ENCODE data around the gene ZBTB38.

Gene ZBTB38, protein sequence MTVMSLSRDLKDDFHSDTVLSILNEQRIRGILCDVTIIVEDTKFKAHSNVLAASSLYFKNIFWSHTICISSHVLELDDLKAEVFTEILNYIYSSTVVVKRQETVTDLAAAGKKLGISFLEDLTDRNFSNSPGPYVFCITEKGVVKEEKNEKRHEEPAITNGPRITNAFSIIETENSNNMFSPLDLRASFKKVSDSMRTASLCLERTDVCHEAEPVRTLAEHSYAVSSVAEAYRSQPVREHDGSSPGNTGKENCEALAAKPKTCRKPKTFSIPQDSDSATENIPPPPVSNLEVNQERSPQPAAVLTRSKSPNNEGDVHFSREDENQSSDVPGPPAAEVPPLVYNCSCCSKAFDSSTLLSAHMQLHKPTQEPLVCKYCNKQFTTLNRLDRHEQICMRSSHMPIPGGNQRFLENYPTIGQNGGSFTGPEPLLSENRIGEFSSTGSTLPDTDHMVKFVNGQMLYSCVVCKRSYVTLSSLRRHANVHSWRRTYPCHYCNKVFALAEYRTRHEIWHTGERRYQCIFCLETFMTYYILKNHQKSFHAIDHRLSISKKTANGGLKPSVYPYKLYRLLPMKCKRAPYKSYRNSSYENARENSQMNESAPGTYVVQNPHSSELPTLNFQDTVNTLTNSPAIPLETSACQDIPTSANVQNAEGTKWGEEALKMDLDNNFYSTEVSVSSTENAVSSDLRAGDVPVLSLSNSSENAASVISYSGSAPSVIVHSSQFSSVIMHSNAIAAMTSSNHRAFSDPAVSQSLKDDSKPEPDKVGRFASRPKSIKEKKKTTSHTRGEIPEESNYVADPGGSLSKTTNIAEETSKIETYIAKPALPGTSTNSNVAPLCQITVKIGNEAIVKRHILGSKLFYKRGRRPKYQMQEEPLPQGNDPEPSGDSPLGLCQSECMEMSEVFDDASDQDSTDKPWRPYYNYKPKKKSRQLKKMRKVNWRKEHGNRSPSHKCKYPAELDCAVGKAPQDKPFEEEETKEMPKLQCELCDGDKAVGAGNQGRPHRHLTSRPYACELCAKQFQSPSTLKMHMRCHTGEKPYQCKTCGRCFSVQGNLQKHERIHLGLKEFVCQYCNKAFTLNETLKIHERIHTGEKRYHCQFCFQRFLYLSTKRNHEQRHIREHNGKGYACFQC (N-terminal part only)

DNA sequence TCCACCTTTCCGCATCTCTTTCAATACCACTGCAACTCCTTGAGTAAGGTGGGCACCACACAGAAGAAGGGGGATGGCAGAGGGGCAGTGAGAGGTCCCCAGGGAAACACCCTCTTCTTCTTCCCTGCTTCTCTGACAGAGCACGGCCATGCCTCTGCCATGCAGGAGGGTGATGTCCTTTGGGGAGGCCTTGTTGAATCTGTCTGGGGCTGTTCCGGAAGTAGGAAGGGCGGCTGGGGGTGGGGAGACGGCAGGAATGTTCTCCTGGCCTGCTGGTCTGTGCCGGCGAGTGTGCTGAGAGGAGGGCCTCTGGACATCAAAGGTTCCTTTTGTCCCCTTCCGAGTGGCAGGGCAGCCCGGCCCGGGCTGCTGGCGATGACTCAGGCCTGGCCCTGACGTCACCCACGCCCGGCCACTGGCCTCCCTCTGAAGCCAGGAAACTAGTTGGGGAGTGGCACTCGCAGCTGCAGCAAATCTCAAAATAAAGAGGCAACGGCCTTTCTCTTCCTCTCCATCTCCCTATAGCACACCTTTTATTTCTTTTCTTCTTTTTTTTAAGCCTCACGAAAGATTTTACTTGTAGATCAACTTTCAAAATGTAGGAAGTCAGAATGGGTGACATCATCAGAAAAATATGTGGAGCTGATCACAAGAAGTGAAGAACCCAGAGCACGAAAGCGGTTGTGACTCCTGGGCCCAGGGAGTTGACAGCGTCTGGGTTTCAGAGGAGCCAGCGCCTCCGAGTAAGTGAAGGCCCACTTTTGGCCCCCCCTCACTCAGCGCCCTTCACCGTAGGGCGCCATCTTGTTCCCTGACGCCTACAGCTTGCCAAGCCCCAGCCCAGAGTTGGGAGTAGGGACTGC, at the start of gene ZBTB38:
Gene ZBTB38, plus strand, starts transcription at position 443 of the 863 bp plus-strand sequence. CDS start 73,885 bp downstream, outside the sequence.
- DNase-seq (ENCODE audit: low read depth in 3 of 3), result no peak

DNA sequence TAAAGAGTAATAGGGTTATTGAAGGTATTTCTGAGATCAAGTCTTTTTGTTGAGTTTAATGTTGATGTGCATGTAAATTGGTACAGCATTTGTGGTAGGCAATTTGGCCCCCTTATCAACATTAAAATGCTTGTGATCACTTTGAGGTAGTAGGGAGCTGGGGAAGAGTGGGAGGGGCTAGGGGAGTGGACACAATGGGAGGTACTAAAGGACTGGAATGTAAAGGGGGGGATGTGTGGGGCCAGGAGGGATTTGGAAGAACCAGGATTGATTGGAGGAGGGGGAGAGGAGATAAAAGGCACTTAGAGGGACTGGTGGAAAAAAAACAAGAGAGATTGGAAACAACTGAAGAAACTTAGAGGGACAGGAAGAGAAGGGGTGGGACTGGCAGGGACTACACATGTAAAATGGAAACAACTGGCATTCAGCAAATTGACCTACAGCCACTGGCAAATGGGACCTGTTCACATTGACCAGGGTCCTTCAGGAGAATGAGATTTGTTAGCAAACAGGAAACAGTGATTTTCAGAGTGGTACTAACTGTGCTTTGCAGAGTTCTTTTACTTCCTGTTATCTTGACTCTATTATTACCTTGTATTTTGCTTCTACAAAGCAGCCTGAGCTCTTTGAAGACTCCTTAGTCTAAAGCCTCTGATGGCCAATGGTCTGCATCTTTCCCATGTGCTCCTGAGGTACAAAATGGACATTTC, 47.8 kb upstream of the ZBTB38 start:
- no peak for DNase-seq (ENCODE audit: low read depth in 3 of 3)

DNA sequence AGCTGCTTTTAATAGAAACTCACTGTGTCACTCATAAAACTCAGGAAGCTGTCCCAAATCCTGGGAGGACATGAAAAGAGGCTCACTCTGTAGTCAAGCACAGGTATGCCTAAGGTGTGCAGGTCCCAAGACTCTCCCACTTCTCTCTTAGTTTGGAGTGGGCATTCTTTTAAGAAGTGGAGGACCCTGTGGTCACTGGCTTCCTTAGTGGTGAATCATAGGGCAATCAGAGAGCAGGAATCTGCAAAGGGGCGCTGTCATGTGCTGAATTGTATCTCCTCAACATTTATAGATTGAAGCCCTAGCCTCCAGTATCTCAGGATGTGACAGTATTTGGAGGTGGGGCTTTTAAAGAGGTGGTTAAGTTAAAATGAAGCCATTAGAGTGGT, 47.2 kb upstream of the ZBTB38 start:
- no peak for DNase-seq (ENCODE audit: low read depth in 3 of 3)

DNA sequence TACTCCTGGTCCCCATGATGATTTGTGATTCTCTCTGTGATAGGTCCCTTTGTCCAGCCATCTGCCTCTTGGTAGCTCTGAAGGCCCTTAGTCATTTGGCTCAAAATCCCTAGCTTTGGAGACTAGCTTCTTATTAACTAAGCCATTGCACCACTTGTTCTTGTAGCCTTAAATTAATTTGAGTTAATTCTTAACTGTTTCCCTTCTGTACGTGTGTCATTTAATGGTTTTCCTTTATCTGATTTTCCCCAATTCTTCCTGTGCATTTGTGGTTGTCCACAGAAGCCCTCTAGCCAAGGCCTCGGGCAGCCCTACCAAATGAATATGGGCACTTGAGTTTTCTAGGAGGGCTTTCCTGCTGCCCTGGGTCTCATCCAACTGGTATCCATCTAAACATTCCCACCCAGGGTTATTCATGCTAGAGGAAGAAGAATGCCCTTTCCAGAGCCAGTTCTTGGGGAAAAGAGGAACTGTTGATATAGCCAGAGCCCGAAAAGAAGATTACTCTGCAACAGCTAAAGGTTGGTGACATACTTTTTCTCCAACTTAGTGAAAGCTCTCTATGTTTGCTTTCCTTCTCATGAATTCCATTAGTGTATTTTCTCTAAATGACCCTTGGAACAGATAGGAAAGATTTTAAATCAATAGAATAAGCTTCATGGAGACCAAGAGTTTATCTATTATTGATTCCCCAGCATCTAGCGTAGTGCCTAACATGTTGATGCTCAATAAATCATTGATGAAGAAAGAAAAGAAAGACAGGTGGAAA, 44.2 kb upstream of the ZBTB38 start:
- no peak for DNase-seq (ENCODE audit: low read depth in 3 of 3)

DNA sequence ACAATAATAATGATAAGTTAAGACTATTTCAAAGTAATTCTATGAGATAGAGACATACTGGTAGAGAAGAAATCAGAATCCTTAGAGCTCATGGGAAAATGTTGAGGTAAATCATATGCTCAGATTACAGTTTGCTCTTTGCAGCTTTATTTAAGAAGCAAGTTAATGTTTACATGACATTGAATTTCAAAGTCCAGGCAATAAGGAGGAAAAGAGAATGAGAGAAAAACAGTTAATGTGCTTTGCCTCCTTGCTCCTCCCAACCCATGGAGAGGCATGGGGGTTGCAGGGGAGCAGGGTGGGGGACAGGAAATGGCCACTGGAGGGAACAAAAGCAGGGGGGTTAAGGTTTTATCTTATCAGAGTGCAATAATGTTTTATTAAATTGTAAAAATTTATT, 42.2 kb upstream of the ZBTB38 start:
- no peak for DNase-seq (ENCODE audit: low read depth in 3 of 3)

DNA sequence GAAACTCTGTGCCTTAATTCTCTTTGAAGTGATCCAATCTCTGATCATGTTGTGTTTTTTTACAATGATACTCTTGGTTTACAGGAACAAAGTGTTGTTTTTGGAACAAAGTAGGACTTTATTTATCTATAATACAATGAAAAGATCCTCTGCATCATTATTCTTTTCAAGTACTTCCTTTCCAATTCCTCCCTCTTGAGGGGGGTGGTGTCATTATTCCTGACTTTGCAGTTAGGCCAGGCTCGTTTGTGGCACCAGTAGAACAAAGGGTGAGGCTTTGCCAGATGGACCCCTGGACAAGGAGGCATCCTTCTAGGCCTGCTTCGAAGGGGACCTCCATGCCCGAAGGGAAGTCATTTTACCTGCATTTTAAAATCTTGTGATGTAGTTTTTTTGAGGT, 41.7 kb upstream of the ZBTB38 start:
- DNase-seq (ENCODE audit: low read depth in 3 of 3), result no peak

DNA sequence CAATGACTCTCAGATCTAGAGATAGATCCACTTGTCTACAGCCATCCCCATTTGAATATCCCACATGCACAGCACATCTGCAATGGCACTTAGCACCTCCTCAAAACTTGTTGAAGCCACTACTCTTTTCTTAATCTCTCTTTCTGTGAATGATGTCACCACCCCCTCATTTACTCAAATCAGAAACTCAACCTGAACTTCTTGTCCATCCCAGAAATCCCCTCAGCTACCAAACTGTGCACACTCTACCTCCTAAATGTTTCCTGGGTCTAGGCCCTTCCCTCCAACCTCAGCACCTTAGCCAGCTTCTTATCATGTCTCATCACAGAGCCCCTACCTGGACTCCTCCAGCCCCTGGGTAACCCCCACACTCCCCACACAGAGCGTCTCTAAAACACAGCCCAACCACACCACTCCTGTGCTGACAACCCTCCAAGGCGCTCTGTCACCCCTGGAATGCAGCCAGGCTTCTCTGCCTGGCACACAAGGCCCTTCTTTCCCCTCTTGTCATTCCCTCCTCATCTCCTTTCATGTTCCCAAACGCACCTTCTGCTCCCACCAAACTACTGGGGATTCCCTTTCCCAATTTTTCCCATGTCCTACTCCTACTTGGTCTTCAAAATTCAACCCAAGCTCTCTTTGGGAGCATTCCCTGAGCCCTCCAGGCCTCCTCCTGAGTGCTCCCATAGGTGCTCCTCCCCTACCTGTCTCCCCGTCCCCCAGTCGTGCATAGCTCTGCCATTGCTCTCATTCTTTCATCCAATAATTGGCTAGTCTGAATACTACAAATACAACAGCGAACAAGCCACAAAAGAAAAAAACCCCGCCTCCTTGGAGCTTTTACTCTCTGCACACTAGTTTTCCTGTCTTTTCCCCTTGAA, 39.8 kb upstream of the ZBTB38 start:
- no peak for DNase-seq (ENCODE audit: low read depth in 3 of 3)

DNA sequence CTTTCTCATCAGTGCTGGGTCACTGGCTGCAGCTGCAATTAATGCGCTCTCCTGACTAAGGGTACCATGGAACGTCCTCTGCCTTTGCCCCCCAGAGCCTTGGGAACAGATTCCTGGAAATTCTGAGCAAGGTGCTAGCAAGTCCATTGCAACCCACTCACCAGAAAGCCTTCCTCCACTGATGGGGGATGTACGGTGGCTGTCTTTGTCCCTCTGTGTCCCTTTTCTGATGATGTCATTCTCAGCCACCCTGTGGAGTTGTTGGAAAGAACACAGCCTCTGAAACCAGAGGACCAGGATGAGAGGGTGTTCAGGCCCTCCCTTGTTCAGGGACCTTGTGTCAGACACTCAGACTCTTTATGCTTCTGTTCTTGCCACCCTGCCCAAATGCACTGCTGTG, 38.1 kb upstream of the ZBTB38 start:
- no peak for DNase-seq (ENCODE audit: low read depth in 3 of 3)

DNA sequence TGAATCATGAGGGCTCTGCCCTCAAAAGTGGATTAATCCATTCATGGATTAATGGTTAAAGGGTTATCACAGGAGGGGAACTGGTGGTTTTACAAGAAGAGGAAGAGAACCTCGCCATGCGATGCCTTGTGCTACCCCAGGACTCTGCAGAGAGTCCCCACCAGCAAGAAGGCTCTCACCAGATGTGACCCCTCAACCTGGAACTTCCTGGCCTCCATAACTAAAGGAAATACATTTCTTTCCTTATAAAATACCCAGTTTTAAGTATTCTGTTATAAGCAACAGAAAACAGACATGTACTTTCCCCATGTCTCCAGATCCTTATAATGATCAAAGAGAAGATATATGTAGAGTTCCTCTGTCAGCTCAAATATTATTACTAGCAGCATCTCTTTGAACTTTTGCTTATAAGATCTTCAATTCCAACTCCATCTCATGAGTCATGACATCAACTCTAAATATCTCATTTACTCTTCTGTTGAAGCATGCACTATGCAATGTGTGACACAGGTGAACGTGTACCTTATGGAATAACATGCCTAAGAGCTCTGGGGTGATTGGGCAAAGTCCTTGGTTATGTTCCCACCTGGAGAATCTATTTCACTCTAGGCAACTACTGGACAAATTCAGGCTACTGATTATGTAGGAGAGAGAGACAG, 37.5 kb upstream of the ZBTB38 start:
- no peak for DNase-seq (ENCODE audit: low read depth in 3 of 3)

DNA sequence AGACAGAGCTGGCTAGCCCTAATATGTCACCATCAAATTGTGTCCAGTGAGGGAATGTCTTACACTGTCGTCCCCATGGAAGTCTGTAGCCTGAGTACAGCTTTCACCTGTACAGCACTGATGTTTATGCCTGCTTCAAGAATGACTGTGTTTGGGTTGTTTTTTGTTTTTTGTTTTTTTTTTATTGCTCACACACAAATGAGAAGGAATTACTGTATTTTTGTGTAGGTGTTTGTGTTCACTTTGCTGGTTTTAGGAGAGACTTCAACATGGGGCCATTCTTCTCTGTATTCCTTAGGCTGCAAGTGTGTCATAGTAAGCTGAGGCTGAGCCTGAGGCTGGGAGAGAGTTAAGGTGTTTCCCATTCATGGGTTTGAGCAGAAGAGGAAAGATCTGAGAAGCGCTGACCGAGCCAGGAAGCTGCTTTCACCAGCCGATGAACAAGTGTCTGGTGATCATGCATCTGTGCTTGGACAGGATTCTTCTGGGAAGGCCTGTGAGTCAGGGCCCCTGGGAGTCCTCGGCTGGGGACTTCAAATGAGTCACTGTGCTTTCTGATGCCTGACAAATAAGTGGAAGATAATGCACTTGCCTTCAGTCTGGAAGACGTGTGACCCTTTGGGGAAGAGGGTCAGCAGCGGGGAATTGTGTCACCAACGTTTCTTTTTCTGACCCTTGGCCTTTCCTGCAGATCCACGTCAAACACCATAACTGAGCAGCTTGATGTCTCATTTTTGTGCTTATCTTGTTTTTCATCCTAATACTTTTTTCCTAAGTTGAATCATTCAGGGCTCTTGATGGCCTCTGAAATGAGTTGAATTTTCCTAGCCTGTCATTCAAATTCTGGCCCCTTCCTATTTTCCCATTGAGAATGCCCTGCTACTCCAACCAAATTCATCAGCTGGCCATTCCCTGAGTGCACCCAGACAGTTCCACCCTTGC, 36.7 kb upstream of the ZBTB38 start:
- DNase-seq (ENCODE audit: low read depth in 3 of 3), result no peak

DNA sequence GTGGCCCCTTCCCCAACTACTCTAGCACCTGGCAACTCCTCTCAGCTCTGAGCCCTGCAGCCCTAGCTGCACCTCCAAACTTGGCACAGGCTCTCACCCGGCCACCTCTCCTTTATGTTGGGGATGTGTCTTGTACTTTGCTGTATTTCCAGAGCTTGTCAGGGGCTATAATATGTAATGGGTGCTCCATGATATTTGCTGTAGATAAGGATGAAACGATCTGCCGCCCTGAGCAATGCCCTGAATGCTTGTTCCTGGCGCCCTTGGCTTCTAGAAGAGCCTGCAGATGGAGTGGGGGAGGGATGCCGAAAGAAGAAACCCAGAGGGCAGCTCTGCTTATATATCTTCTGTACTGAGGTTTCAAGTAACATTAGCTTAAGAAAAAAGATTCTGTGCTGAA, 35.9 kb upstream of the ZBTB38 start:
- DNase-seq (ENCODE audit: low read depth in 3 of 3), result no peak

DNA sequence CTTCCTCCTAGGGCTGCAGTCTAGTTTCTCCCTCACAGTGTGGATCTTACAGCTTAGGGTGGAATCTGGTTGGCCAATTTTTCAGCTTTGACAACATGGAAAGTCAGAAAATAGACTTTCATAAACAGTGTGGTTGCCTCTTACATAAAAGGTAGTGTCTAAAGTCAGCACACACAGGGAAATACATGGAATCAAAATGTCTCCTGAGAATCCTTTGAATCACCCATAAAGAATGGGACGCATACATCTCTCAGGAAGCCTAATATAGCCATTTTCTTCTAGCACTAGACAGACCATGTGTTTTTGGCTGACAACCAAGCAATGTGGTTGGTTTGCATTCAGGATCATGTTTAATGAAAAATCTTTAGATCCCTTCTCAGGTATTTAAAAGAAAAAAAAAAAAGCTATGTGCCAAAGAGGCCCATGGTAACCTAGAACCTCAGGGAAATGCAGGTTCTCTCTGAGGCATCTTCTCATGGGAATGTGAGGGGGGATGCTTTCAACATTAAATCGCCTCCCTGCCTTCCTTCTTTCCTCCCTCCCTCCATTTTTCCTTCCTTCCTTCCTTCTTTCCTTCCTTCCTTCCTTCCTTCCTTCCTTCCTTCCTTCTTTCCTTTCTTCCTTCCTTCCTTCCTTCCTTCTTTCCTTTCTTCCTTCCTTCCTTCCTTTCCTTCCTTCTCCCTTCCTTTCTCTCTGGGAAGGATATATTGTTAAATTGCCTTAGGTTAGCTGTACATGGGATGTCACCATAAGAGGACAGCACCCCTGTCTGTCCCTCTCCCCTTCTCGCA, 34.3 kb upstream of the ZBTB38 start:
- DNase-seq (ENCODE audit: low read depth in 3 of 3), result no peak

DNA sequence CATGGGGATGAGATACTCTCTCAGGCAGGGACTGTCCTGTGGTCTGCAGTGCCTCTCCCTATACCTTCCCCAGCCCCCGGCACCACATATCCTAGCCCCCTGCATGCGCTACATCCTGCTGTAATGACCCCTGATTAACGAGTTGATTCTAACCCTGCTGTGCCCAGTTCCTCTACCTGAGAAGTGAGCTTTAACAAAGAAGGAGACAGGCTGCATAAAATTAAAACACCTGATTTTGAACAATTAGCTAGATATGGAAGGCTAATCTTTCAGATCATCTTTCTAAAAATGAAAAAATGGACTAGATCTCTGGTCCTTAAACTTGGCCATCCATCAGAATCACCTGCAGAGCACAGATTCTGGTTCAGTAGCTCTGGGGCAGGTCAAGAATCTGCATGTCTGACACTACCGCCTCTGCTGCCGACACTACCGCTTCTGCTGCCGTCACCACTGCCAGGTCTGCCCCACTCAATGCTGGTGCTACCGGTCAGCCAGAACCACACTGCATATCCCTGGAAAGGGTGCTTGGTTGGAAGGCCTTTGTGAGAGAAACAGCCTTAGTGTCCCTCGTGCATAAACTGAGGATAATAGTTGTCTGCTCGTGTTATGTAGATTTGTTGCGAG, 33.6 kb upstream of the ZBTB38 start:
- DNase-seq (ENCODE audit: low read depth in 3 of 3), result no peak

DNA sequence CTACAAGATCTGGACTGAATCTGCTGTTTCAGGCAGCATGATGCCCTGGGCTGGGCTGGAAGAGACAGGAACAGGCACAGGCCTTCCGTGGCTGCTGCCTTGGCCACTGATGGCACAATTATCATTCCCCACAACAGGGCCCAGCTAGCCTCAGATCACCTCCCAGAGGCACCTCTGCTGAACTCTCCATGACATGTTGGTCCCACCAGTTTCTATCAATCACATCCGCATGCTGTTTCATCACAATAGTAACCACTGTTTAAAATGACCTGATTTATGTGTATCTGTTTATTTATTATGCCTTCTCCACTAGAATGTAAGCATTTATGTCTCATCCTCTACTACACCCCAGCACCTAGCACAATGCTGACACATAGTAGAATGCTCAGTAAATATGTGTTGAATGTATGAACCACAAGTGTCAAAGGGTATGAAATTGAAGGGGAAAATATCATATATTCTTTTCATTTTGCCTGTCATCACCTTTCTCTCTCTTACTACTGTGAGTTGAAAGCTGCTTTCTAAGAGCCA, 32.7 kb upstream of the ZBTB38 start:
- no peak for DNase-seq (ENCODE audit: low read depth in 3 of 3)

DNA sequence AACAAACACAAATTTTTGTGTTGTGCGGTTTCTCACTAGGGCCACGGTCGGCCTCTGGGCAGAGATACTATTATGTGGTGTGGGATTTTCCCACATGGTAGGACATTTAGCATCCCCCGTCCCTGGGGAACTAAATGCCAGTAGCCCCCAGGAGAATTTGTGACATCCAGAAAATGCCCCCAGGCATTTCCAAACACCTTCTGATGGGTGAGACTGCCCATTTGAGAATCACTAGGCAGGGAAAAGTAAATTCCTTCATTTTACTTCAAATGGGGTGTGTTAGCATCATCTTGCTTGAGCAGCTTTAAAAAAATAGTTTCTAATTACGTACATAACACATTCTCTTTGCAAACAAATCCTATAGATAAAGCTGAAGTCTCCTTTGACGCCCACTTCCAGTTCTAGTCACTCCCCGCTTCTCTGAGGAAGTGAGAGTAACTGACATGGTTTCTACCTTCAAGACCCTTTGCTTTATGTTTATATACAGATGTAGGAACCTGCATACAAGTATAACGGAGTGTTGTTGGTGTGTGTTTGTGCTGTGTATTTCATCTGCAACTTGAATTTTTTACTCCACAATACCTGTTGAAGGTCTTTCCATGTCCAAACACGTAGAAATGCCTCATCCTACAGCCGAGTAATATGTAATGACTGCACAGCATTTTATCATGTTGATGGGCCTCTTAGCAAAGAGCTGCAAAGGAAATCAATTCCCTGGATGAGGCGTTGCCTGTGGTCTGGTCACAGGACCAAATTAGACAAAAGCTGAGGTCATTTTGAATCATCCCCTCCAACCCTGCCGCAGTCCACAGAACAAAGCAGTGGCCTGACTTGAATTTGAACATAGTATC, 31.4 kb upstream of the ZBTB38 start:
- no peak for DNase-seq (ENCODE audit: low read depth in 3 of 3)
